HG03196 (cell line): Measurements from ENCODE around the gene SOWAHB.

Experiments
- ATAC-seq: cut with Tn5 transposase; IDR thresholded peaks from one replicate; pipeline ENCODE4 v1.9.1; 2021; ENCODE audit not compliant: unreplicated experiment

The SOWAHB gene, protein sequence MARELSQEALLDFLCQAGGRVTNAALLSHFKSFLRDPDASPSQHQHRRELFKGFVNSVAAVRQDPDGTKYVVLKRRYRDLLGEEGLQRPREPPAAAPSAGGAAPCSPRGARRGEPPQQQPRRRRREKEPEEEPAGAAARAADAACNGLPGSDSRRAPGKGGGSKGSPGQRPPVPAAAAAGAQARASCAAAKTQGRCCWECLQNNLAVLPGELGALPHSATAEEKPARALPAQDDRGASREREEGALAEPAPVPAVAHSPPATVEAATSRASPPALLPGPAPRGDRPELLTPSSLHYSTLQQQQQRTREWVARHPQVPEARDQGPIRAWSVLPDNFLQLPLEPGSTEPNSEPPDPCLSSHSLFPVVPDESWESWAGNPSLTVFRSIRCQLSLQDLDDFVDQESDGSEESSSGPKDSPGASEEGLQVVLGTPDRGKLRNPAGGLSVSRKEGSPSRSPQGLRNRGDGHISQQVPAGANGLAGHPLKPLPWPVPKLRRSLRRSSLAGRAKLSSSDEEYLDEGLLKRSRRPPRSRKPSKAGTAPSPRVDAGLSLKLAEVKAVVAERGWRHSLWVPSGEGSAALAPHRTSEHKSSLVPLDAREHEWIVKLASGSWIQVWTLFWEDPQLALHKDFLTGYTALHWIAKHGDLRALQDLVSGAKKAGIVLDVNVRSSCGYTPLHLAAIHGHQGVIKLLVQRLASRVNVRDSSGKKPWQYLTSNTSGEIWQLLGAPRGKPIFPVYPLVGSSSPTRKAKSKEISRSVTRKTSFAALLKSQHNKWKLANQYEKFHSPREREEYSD

GRCh38 chr4:76897536-76898384, at the start of gene SOWAHB:
TSS of gene SOWAHB (minus strand) at chr4:76898144. CDS start at chr4:76897849, 295 bp downstream.
- ATAC-seq = no peak

DNA sequence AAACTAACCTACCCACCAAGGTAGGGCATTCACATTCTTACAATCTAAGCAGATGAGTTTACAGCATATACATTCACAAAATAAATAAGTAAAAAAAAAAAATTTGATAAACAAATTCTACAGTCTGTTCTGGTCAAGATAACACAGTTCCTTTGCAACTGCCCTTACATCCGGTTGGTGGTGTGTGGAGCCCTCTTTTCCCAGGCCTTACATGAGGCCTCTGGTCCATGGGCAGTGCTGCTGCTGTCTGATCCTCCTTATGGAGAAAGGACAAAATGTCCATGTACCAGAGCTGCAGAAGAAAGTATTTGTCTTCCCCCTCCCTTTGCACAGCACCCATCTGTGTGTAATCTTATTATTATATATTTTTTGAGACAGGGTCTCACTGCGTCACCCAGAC, 49.4 kb upstream of the SOWAHB start:
- ATAC-seq = no peak

DNA sequence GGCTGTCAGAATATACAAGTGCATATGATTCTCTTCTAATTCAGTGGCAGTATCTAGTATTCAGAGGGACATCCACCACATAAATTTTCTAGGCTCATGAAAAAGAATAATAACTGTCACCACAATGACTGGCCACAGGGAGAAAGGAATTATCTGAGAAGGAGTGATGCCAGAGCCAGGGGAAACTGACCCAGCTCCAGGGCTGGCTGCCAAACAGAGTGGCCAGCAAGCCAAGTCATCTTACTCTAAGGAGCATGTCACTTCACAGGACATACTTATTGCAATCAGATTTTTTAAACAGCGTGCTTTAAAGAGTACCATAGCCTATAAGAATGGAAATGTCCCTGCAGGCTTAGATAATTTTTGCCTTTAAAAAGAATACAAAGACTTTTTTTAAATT, 45.8 kb upstream of the SOWAHB start:
- ATAC-seq = no peak

DNA sequence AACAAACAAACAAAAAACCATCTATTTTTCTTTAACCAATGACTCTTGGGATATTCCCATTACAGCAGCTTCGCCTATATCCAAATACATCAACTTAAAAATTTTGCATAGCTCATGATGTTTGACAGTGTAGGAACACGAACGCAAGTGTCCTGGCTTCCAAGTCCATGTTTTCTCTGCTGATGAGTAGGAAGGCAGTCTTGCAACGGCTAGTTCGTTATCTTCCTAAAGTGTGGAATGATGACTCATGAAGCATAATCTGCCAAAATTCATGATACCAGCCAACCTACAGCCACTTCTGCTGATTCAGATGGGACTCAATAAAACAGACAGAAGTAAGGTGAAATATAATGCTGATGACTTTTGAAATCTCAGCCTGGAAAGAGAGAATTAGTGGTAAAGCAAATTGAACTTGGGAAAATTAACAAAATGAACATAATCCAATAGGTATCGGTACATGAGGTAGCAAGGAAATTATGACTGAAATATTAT, 45.2 kb upstream of the SOWAHB start:
- ATAC-seq = no peak

GRCh38 chr4:76939184-76939583, 41.2 kb upstream of the SOWAHB start:
- ATAC-seq = no peak

DNA sequence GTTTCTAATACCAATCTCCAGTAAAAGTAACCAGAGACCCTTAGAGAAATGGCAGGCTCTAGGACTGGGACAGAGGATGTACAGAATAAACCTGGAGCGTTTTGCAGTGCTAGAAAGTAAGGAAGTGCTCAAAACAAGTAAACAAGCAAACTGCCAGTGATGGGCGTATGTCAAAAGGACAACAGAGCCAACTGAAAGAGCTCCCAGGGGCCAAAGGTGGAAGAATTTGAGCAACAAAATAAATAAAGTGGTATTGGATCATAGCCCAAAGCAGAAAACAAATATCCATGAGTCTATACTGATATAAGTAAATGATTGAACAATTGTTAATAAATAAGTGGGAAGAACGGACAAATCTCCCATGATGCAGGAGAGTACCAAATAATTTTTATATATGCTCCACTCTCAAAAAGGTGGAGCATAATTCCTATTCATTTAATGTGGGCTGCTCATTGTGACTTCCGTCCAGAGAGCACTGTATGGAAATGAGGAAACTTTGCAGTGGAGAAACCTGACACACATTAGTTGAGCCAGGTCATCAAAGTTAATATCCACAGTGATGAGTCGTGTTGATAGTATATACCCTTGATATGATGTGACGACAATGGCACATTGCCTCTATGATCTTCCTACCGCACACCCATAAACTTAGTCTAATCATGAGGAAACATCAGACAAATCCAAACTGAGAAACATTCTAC, 33.8 kb upstream of the SOWAHB start:
- ATAC-seq = no peak

DNA sequence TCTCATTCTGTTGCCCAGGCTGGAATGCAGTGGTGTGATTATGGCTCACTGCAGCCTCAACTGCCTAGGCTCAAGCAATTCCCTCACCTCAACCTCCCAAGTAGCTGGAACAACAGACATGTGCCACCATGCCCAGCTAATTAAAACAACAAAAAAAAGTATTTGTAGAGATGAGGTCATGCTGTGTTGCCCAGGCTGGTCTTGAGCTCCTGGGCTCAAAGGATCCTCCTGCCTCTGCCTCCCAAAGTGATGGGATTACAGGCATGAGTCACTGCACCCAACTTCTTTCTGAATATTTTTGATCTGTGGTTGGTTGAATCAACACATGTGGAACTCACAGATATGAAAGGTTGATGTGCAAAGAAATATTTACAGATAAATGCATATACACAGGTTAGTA, 33.1 kb upstream of the SOWAHB start:
- ATAC-seq = no peak

- ATAC-seq = no peak
Observed at GRCh38 chr4:76930685-76931084, 32.7 kb upstream of the SOWAHB start.

DNA sequence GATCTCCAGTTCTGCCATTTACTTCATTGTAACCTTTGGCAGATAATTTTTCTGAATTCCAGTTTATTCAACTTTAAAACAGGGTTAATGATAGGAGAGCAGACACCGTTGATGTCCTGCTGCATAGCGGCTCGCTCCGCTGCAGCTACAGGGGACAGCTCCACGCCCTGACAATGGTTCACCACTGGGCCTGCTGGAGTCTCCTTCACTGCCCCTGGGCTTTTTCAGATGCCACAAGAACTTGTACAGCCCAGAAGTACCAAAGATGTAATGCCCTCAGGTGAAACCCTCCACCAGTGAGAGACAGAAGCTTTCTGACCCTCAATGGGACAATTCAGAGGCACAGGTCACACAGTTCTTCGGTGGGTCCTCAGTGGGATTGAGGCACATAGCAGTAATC, 28.9 kb upstream of the SOWAHB start:
- ATAC-seq = no peak

GRCh38 chr4:76923619-76924357, 25.8 kb upstream of the SOWAHB start:
- ATAC-seq = no peak

DNA sequence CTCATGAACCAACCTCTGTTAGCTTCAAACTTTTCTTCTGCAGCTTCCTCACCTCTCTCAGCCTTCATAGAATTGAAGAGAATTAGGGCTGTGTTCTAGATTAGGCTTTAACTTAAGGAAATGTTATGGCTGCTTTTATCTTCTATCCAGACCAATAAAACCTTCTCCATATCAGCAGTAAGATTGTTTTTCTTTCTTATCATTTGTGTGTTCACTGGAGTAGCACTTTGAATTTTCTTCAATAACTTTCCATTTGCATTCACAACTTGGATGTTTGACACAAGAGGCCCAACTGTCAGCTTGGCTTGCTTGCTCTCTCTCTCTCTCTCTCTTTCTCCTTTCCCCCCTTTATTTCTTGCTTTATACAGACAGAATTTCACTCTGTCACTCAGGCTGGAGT, 22.8 kb upstream of the SOWAHB start:
- ATAC-seq = no peak

GRCh38 chr4:76909711-76910110, 11.8 kb upstream of the SOWAHB start:
- no peak for ATAC-seq

GRCh38 chr4:76905521-76905920, 7.6 kb upstream of the SOWAHB start:
- ATAC-seq = no peak

DNA sequence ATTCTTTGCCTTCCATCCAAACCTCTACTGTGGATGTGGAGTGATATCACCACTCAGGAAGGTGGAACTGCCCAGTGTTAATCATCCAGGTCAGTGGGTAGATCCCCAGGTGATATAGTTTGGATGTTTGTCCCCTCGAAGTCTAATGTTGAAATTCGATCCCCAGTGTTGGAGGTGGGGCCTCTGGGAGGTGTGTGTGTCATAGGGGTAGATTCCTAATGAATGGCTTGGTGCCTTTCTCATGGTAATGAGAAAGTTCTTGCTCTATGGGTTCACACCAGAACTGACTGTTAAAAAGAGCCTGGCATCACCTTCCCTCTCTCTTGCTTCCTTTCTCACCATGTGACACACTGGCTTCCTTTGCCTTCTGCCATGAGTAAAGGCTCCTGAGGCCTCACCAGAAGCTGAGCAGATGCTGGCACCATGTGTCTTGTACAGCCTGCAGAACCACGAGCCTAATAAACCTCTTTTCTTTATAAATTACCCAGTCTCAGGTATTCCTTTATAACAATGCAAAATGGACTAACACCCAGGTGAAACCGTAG, 6.8 kb upstream of the SOWAHB start:
- no peak for ATAC-seq

DNA sequence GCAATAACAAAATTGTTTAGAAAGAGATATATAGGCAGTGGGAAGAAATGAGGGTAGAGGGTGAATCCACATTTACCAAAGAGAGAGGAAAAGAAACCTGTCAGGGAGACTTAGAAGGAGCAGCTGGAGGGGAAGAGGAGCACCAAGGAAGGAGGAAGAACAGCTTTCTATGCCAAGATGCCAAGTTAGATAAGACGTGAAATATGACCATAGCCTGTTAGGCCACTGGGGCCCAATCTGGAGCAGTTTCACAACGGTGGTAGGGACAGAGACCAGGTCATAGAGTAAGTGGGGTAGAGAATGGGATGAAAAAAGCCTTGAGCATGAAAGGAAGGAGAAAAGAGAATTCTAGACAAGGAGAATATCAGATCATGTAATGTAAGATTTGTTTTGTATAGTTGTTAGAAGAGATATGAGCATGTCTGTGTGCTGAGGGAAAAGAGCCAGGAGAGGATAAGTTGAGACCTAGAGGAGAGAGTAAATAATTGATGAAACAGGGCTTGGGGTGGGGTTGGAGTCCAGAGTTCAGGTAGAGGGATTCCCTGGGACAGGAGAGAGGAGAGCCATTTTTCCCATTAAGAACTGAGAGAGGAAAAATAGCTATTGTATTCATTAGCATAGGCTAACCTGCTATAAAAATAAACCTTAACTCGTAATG, 4.4 kb upstream of the SOWAHB start:
- ATAC-seq = no peak

GRCh38 chr4:76898949-76899645, 1.2 kb upstream of the SOWAHB start:
- ATAC-seq = no peak

DNA sequence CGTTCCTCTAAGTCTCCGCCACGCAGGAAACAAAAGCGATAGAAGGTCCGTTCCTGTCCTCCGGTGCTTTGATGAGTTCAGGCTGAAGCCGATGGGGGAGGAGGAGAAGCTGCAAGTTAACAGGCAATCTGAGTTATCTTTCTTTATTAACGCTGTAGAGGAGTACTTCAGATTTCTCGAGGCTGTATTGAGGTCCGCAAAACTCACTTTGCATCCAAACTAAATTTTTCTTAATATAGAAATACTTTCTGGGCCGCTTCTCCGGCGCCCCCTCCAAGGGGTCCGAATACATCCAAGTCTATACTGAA, 395 bp upstream of the SOWAHB start:
- no peak for ATAC-seq

DNA sequence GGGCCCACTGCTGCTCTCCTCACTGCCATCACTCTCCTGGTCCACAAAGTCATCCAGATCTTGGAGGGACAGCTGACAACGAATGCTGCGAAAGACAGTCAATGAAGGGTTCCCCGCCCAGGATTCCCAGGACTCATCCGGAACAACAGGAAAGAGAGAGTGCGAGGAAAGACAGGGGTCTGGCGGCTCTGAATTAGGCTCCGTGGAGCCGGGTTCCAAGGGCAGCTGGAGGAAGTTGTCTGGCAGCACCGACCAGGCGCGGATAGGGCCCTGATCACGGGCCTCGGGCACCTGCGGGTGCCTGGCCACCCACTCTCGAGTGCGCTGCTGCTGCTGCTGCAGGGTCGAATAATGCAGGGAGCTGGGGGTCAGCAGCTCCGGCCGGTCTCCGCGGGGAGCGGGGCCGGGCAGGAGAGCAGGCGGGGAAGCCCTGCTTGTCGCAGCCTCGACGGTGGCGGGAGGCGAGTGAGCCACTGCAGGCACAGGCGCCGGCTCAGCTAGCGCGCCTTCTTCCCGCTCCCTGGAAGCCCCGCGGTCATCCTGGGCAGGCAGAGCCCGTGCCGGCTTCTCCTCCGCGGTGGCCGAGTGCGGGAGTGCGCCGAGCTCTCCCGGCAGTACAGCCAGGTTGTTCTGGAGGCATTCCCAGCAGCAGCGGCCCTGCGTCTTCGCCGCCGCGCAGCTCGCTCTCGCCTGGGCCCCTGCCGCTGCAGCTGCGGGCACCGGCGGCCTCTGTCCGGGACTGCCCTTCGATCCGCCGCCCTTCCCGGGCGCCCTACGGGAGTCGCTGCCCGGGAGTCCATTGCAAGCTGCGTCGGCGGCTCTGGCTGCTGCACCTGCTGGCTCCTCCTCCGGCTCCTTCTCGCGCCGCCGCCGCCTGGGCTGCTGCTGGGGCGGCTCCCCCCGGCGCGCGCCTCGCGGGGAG, 1.1 kb downstream of the SOWAHB start:
- ATAC-seq = no peak
